Kidney epithelial cell (primary cell): ENCODE results near the gene SH3BP2. TPM values are rescaled to one million over a fixed set of nuclear protein-coding genes. Genes with fewer than 3 reads are reported as not detected.

Source experiments
- DNase-seq: peaks from one replicate; pipeline ENCODE4 v3.0.0-alpha.2; 2010; ENCODE audit warnings: low read depth
- H3K27me3 ChIP-seq: 2 replicates; pipeline ENCODE4 v1.6.0; 2011; ENCODE audit warnings: low read length; ENCODE audit not compliant: control insufficient read depth, insufficient read depth
- H3K36me3 ChIP-seq: 2 replicates; pipeline ENCODE4 v1.5.1; 2011; ENCODE audit warnings: low read length; ENCODE audit not compliant: control insufficient read depth, insufficient read depth
- H3K4me3 ChIP-seq: 2 replicates; pipeline ENCODE4 v1.5.1; 2011; ENCODE audit warnings: low read depth, mild to moderate bottlenecking, control low read depth, low read length
- total RNA-seq: library from RNA; depleted of rRNA; stranded (reverse); fragments of >200 nt; gene quantifications from 2 replicates; pipeline ENCODE4 v1.2.3, GENCODE V29; 2015
- TF ChIP-seq, protein P1 (sequence below): IDR thresholded peaks from 2 replicates; pipeline ENCODE4 v1.5.1; 2011; ENCODE audit warnings: mild to moderate bottlenecking, moderate library complexity, low read length, control low read depth, inconsistent platforms; ENCODE audit not compliant: insufficient read depth, poor library complexity, severe bottlenecking

SH3BP2 gene
- total RNA-seq, 1 donor from 2014 or later, result 62.7 TPM

DNA sequence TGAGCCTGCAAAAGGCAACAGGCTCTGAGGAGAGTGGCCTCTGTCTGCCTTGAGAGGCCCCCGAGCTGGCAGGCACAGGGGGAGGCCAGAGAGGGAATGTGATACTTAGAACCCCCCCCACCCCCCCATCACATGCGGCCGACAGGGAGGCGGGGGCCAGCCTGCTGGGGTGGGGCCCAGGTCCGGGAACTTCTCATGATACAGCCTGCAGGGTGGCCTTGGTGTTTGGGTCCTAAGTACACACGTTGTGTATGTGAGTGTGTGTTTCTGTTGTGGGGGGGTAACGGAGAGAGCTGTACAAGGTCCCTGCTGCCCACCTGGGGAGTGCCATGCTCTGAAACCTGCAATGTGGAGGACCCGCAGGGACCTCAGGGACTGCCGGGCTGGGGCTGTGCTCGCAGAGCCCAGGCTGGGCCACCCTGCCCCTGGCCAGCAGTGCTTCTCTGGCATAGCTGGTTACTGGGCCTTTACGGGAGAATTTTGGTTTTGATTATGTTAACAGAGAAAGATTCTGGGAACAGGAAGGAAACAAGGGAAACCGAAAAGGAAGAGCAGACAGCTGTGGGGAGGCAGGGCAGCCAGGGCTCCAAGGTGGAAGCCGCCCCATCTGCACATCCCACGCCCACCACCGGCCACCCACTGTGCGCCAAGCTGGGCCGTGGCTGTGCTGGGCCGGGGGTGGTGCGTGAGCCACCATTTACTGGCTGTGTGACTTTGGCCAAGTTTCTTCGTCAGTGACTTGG lies 19.9 kb downstream of the SH3BP2 start:
- DNase-seq, result no peak
- Histone ChIP-seq H3K4me3 (peak overlapping the region; percentile 42), H3K36me3 (no peaks in the 10 kb centered on the region), H3K27me3 (no peaks in the 10 kb centered on the region)
- TF ChIP-seq, protein P1, sequence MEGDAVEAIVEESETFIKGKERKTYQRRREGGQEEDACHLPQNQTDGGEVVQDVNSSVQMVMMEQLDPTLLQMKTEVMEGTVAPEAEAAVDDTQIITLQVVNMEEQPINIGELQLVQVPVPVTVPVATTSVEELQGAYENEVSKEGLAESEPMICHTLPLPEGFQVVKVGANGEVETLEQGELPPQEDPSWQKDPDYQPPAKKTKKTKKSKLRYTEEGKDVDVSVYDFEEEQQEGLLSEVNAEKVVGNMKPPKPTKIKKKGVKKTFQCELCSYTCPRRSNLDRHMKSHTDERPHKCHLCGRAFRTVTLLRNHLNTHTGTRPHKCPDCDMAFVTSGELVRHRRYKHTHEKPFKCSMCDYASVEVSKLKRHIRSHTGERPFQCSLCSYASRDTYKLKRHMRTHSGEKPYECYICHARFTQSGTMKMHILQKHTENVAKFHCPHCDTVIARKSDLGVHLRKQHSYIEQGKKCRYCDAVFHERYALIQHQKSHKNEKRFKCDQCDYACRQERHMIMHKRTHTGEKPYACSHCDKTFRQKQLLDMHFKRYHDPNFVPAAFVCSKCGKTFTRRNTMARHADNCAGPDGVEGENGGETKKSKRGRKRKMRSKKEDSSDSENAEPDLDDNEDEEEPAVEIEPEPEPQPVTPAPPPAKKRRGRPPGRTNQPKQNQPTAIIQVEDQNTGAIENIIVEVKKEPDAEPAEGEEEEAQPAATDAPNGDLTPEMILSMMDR, result no peak

DNA sequence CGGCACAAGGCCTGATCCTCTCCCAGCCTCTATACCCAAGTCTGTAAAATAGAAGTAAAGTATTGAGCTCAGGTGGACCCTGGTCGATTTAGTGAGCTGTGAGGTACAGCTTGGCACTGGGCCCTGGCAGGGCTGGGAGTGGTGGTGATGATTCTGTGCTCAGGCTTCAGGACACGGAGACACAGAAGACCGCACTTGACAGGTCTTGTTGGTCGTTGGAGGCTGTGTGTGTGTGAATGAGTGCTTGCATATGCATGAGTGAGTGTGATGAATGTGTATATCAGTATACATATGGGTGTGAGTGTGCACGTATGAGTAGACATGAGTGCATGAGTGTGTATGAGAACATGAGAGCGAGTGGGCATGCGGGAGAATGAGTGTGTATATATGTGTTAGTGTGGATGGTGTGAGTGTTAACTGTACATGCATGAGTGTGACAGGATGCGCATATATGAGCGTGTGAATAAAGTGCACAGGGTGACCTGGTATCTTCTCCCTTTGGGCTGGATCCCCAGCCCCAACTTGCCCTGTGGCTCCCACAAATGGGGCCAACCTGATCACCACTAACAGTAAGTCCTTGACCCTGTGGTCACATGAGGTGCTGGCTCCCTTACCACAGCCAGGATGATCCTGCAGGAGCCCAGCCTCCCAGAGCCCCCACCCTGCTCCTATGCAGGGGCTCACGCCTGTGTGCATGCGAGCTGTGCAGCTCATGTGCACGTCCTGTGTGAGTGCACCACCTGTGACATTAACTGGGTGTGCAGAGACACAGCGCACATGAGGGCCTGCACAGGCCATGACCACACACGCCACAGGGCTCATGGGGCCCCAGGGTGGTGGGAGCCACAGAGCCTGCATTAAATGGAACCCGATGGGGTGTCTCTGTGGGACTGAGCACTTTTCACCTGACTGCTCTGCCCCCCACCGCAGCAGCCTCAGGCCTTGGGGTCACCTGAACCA lies 20.8 kb downstream of the SH3BP2 start:
- no peak overlapping the region for H3K4me3 ChIP-seq
- H3K27me3 ChIP-seq, result no peaks in the 10 kb centered on the region
- TF ChIP-seq, protein P1, result no peak
- H3K36me3 ChIP-seq, result no peaks in the 10 kb centered on the region
- DNase-seq, result no peak

DNA sequence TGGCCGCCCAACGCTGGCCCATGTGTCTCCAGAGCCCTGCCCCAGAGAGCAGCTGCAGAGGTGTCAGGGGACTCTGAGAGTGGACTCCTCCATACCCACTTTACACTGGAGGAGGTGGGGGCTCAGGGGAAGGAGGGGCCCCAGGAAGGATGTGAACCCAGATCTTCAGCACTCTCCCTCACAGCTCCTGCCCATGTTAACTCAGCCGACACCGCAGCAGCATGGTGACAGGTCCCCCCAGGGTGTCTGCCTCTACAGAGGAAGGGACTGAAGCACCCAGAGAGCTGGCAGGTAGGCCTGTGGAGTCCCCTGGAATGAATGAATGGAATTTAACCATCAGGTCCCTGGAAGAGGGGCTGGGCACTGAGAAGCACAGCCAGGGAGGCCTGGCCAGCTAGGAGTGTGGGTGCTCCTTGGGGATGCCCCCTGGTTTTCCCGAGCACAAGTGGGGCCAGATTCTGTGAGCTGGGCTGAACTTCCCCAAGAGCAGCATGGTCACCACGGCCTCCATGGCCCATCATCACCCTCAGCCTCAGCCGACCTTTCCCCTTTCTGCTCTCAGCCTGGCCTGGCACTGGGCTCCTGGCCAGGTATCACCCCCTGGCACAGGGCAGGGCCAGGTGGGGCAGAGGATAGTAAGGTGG lies 21.9 kb downstream of the SH3BP2 start:
- Histone ChIP-seq H3K27me3 (no peaks in the 10 kb centered on the region), H3K4me3 (no peak overlapping the region), H3K36me3 (no peaks in the 10 kb centered on the region)
- DNase-seq, result no peak
- TF ChIP-seq, protein P1, result no peak

DNA sequence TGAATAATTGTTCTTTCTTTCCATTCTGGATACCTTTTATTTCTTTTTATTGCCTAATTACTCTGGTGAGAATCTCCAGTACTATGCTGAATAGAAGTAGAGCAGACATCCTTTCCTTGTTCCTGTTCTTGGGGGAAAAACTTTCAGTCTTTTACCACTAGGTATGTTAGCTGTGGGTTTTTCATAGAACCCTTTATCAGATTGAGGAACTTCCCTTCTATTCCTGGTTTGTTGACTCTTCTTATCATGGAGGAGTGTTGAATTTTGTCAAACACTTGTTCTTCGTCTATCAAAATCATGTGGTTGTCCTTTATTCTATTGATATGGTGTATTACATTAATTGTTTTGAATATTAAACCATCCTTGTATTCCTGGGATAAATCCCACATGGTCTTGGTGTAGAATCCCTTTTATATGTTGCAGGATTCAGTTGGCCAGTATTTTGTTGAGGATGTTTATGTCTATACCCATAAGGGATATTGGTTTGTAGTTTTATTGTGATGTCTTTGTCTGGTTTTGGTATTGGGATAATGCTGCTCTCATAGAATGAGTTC lies 23.6 kb downstream of the SH3BP2 start:
- Histone ChIP-seq H3K4me3 (no peak overlapping the region), H3K27me3 (no peaks in the 10 kb centered on the region), H3K36me3 (no peaks in the 10 kb centered on the region)
- TF ChIP-seq, protein P1, result no peak
- DNase-seq, result no peak

DNA sequence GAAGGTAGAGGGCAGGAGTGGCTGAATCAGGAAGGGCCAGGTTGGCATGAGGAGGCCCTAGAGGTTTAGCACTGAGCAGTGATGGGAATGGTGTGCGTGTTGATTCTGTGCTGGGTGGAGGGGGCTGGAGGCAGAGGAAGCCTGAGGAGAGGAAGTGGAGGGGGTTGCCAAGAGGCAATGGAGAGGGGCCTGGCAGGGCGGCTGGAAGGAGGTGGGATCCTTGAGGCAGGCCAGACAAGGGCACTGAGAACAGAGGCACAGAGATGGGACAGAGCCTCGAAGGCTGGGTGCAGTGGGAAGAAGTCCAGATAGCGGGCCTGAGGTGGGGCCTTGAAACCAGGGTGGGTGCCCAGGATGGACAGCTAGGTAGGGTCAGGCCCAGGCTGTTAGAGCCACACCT lies 24.3 kb downstream of the SH3BP2 start:
- TF ChIP-seq, protein P1, result no peak
- Histone ChIP-seq H3K36me3 (no peaks in the 10 kb centered on the region), H3K4me3 (no peak overlapping the region), H3K27me3 (no peaks in the 10 kb centered on the region)
- DNase-seq, result no peak
